ENCODE measurements around the gene VTI1A.
"Not testable (repeated sequence)": the region's sequence is repeated elsewhere in the genome, so short reads cannot be mapped to it uniquely, and the experiment has no call there.

Gene VTI1A

GRCh38 chr10:112446855-112447619 is at the start of gene VTI1A, which contains the start of gene ZDHHC6:
Gene VTI1A, plus strand, starts transcription at chr10:112447215. Its CDS starts 159 bp downstream, at chr10:112447374.
Gene ZDHHC6, minus strand, starts transcription at chr10:112446914. Its CDS starts 1,478 bp downstream, at chr10:112445436.
- DNase-seq (ENCODE audit: low read depth in 2 of 3, low spot score in 1 of 3): peak; percentile 68 to 75 (median 74)

GRCh38 chr10:112397592-112397991 is 49.4 kb upstream of the VTI1A start:
- no peak for DNase-seq (ENCODE audit: low read depth in 2 of 3, low spot score in 1 of 3)

GRCh38 chr10:112402917-112403316 is 44.1 kb upstream of the VTI1A start:
- no peak for DNase-seq (ENCODE audit: low read depth in 2 of 3, low spot score in 1 of 3)

GRCh38 chr10:112404617-112405016 is 42.4 kb upstream of the VTI1A start:
- DNase-seq (ENCODE audit: low read depth in 2 of 3, low spot score in 1 of 3): no peak

GRCh38 chr10:112406806-112407205 is 40.2 kb upstream of the VTI1A start:
- not testable (repeated sequence) for DNase-seq (ENCODE audit: low read depth in 2 of 3, low spot score in 1 of 3)

GRCh38 chr10:112407696-112408095 is 39.3 kb upstream of the VTI1A start:
- no peak for DNase-seq (ENCODE audit: low read depth in 2 of 3, low spot score in 1 of 3)

- no peak for DNase-seq (ENCODE audit: low read depth in 2 of 3, low spot score in 1 of 3)
Measured at GRCh38 chr10:112409299-112409698, 37.7 kb upstream of the VTI1A start.

GRCh38 chr10:112409755-112410154 is 37.3 kb upstream of the VTI1A start:
- DNase-seq (ENCODE audit: low read depth in 2 of 3, low spot score in 1 of 3): no peak

- DNase-seq (ENCODE audit: low read depth in 2 of 3, low spot score in 1 of 3): no peak
Measured at GRCh38 chr10:112412696-112413095, 34.3 kb upstream of the VTI1A start.

- DNase-seq (ENCODE audit: low read depth in 2 of 3, low spot score in 1 of 3): no peak
Measured at GRCh38 chr10:112421731-112422130, 25.3 kb upstream of the VTI1A start.

- DNase-seq (ENCODE audit: low read depth in 2 of 3, low spot score in 1 of 3): no peak
Measured at GRCh38 chr10:112424651-112425050, 22.4 kb upstream of the VTI1A start.

GRCh38 chr10:112426111-112426510 is 20.9 kb upstream of the VTI1A start:
- DNase-seq (ENCODE audit: low read depth in 2 of 3, low spot score in 1 of 3): no peak

- DNase-seq (ENCODE audit: low read depth in 2 of 3, low spot score in 1 of 3): no peak
Measured at GRCh38 chr10:112429147-112429546, 17.9 kb upstream of the VTI1A start.

- DNase-seq (ENCODE audit: low read depth in 2 of 3, low spot score in 1 of 3): no peak
Measured at GRCh38 chr10:112429654-112430230, 17.3 kb upstream of the VTI1A start.

GRCh38 chr10:112433136-112433535 is 13.9 kb upstream of the VTI1A start:
- DNase-seq (ENCODE audit: low read depth in 2 of 3, low spot score in 1 of 3): no peak

GRCh38 chr10:112434988-112435619 is 11.9 kb upstream of the VTI1A start:
- DNase-seq (ENCODE audit: low read depth in 2 of 3, low spot score in 1 of 3): no peak

- no peak for DNase-seq (ENCODE audit: low read depth in 2 of 3, low spot score in 1 of 3)
Measured at GRCh38 chr10:112438356-112438755, 8.7 kb upstream of the VTI1A start.

- DNase-seq (ENCODE audit: low read depth in 2 of 3, low spot score in 1 of 3): no peak
Measured at GRCh38 chr10:112441520-112441919, 5.5 kb upstream of the VTI1A start.

GRCh38 chr10:112442063-112442462 is 5.0 kb upstream of the VTI1A start:
- no peak for DNase-seq (ENCODE audit: low read depth in 2 of 3, low spot score in 1 of 3)

GRCh38 chr10:112446055-112446854 is 760 bp upstream of the VTI1A start:
- DNase-seq (ENCODE audit: low read depth in 2 of 3, low spot score in 1 of 3): peak in 1 of 3 donors; percentile 15

GRCh38 chr10:112447620-112447928 is 559 bp downstream of the VTI1A start:
- DNase-seq (ENCODE audit: low read depth in 2 of 3, low spot score in 1 of 3): no peak

GRCh38 chr10:112448888-112449287 is 1.9 kb downstream of the VTI1A start:
- DNase-seq (ENCODE audit: low read depth in 2 of 3, low spot score in 1 of 3): no peak

Data from stimulated activated CD4-positive, alpha-beta T cell treated with anti-CD3 and anti-CD28 coated beads, Interleukin-12 subunit alpha, Interleukin-12 subunit beta, amount 100 ng/mL, for 48 hours (primary cell).